ENCODE measurements around the gene UQCRC2.
A peak's percentile ranks its signal among the peaks of the same experiment; 100 is the strongest.
"Not testable (repeated sequence)": the region's sequence is repeated elsewhere in the genome, so short reads cannot be mapped to it uniquely, and the experiment has no call there.

UQCRC2 gene

GRCh38 chr16:21952793-21953540, at the start of gene UQCRC2:
UQCRC2 (plus strand) TSS chr16:21953361; CDS start chr16:21953424, 63 bp downstream.
- peak; percentile 95 for DNase-seq (ENCODE audit: low read depth)

GRCh38 chr16:21932650-21933049, 20.5 kb upstream of the UQCRC2 start:
- DNase-seq (ENCODE audit: low read depth): not testable (repeated sequence)

GRCh38 chr16:21933316-21933715, 19.8 kb upstream of the UQCRC2 start:
- not testable (repeated sequence) for DNase-seq (ENCODE audit: low read depth)

- DNase-seq (ENCODE audit: low read depth): not testable (repeated sequence)
Measured at GRCh38 chr16:21933790-21934189, 19.4 kb upstream of the UQCRC2 start.

GRCh38 chr16:21936216-21936615, 16.9 kb upstream of the UQCRC2 start:
- DNase-seq (ENCODE audit: low read depth): not testable (repeated sequence)

- DNase-seq (ENCODE audit: low read depth): no peak
Measured at GRCh38 chr16:21937336-21937829, 15.8 kb upstream of the UQCRC2 start.

- no peak for DNase-seq (ENCODE audit: low read depth)
Measured at GRCh38 chr16:21940570-21940969, 12.6 kb upstream of the UQCRC2 start.

- DNase-seq (ENCODE audit: low read depth): no peak
Measured at GRCh38 chr16:21943571-21943970, 9.6 kb upstream of the UQCRC2 start.

- no peak for DNase-seq (ENCODE audit: low read depth)
Measured at GRCh38 chr16:21946889-21947635, 6.1 kb upstream of the UQCRC2 start.

- no peak for DNase-seq (ENCODE audit: low read depth)
Measured at GRCh38 chr16:21949713-21950260, 3.4 kb upstream of the UQCRC2 start.

- peak; percentile 28 for DNase-seq (ENCODE audit: low read depth)
Measured at GRCh38 chr16:21950782-21951521, 2.2 kb upstream of the UQCRC2 start.

- peak; percentile 73 for DNase-seq (ENCODE audit: low read depth)
Measured at GRCh38 chr16:21952040-21952792, 945 bp upstream of the UQCRC2 start.

GRCh38 chr16:21953541-21953902, 361 bp downstream of the UQCRC2 start:
- no peak for DNase-seq (ENCODE audit: low read depth)

- DNase-seq (ENCODE audit: low read depth): no peak
Measured at GRCh38 chr16:21957714-21958346, 4.7 kb downstream of the UQCRC2 start.

GRCh38 chr16:21959050-21959449, 5.9 kb downstream of the UQCRC2 start:
- no peak for DNase-seq (ENCODE audit: low read depth)

GRCh38 chr16:21962475-21962874, 9.3 kb downstream of the UQCRC2 start:
- no peak for DNase-seq (ENCODE audit: low read depth)

- no peak for DNase-seq (ENCODE audit: low read depth)
Measured at GRCh38 chr16:21963887-21964286, 10.7 kb downstream of the UQCRC2 start.

GRCh38 chr16:21964353-21964752, 11.2 kb downstream of the UQCRC2 start:
- no peak for DNase-seq (ENCODE audit: low read depth)

- no peak for DNase-seq (ENCODE audit: low read depth)
Measured at GRCh38 chr16:21971856-21972255, 18.7 kb downstream of the UQCRC2 start.

GRCh38 chr16:21973945-21974344, 20.8 kb downstream of the UQCRC2 start:
- no peak for DNase-seq (ENCODE audit: low read depth)

- DNase-seq (ENCODE audit: low read depth): no peak
Measured at GRCh38 chr16:21980032-21980431, 26.9 kb downstream of the UQCRC2 start.
